ENCODE results near the gene NME3.
A peak's percentile ranks its signal among the peaks of the same experiment; 100 is the strongest.

GRCh38 chr16:1782408-1783264 lies 11.3 kb upstream of the NME3 start, which contains the start of the genes NUBP2 and SPSB3:
- TF ChIP-seq SIN3A (IDR thresholded peaks at IDR 0.05; ENCODE audit: low read depth, low read length) (no peak; the same call in 1 of the 2 replicates), POLR2AphosphoS5 (IDR thresholded peaks at IDR 0.05; ENCODE audit: low read length) (peak; percentile 49; the same call in 1 of the 2 replicates), RFX5 (IDR thresholded peaks at IDR 0.05; ENCODE audit: low read depth, low read length) (peak; percentile 43), POLR2A (IDR thresholded peaks at IDR 0.05; ENCODE audit: low read depth, low read length) (peak; percentile 81), ZNF24 (IDR thresholded peaks at IDR 0.05) (no peak), TAF1 (IDR thresholded peaks at IDR 0.05; ENCODE audit: borderline replicate concordance, low read depth, low read length) (peak; percentile 47; the same call in 1 of the 2 replicates), PBX3 (IDR thresholded peaks at IDR 0.05; ENCODE audit: insufficient replicate concordance, low read depth, low read length) (peak; percentile 96), CTCF (IDR thresholded peaks at IDR 0.05 in 2 of 3, conservative IDR thresholded peaks at IDR 0.05 in 1 of 3; ENCODE audit: control insufficient read depth in 2 of 3, extremely low read depth in 1 of 3, insufficient read depth in 1 of 3, low read depth in 3 of 3, low read length in 3 of 3) (no peak), ASH2L (IDR thresholded peaks at IDR 0.05; ENCODE audit: borderline replicate concordance, low read depth) (no peak; the same call in 1 of the 2 replicates), MYC (IDR thresholded peaks at IDR 0.05; ENCODE audit: insufficient read depth, insufficient read length, insufficient replicate concordance, low read length, severe bottlenecking) (peak; percentile 81)

Data from GM12878 (cell line).